GM19023 (cell line): ENCODE measurements around the gene KAT8.
"Not testable (repeated sequence)": the region's sequence is repeated elsewhere in the genome, so short reads cannot be mapped to it uniquely, and the experiment has no call there.

Experiments used
- ATAC-seq: cut with Tn5 transposase; IDR thresholded peaks from one replicate; pipeline ENCODE4 v1.9.1; 2021; ENCODE audit warnings: mild to moderate bottlenecking, moderate library complexity; ENCODE audit not compliant: unreplicated experiment

KAT8 gene

DNA sequence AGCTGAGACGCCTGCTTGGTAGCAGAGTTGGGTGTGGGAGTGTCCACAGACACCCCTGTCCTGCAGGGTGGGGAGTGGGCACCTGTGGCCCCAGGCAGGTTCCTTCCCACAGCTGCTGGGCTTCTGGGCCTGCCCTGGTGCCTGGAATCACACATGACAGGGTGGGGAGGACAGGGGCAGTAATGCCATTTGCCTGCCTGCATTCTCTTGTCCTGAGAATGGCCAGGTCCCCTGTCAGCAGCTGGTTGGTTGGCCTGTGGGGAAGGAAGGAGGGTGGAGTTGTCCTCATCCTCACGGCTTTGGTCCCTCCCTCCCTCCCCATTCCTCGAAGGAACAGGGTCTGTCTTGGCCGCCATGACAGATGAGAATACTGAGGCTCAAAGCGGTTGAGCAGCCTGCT lies 33.9 kb upstream of the KAT8 start:
- ATAC-seq: no peak

DNA sequence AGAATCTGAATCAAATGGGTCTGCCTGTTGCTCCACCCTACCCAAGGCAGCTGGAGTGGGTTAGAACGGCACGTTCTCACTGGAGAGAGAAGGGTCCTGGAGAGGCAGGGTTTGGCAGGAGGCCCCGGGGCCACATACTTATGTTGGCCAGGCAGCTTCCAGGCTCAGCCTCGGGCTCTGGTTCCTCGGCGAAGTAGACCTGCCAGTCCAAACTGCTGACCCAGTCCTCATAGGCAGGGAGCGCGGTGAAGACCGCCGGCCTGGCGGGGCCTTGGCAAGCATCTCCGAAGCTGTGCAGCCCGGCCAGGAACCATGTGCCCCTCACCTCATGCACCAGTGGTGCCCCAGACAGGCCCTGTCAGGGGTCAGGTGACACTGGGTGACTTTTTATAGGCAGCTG lies 33.5 kb upstream of the KAT8 start:
- no peak for ATAC-seq

DNA sequence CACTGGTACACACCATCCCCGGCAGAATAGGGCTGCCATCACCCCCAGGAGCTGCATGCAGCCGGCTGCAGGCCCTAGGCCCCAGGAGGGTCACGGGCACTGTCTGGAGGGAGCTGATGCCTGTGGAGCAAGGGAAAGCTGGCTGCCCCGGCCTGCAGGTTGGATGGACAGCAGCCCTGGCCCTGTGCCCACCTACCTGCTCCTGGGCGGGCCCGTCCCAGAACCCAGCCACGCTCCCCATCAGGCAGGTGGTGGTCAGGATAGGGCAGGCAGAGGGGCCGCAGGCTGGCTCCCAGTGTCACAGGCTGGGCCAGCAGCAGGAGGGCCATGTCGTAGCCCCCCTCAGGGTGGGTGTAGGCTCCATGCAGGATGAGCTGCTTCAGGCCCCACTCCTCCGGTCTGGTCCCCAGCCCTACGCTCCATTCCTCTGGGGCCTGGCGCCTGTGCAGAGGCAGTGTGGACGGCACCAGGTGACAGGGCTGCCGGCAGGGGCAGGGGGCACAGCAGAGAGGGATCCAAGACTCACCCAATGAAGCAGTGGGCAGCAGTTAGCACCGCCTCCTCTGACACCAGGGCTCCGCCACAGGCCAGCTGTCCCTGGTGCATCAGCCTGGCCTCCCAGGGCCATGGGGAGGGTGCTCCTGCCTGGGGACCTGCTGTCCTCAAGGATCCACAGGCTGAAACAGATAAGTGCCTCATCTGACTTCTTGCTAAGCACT lies 32.7 kb upstream of the KAT8 start:
- ATAC-seq: no peak

DNA sequence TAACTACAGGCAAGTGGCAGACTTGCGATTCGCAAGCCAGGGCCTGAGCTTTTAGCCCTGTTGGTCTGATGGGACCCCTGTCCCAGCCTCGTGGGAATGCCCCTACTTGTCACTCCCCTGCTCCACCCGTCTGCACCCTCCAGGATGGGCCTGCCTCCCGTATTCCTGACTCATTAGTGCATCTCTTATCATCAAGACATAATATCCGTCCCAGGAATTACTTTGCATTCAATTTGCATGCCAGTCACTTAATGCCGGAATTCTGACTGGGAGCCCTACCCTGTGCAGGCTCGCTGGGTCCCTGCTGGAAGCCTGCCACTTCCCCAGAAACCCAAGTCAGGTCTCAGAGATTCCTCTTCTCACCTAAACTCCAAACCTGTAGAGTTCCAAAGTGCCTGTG lies 32.1 kb upstream of the KAT8 start:
- ATAC-seq: no peak

DNA sequence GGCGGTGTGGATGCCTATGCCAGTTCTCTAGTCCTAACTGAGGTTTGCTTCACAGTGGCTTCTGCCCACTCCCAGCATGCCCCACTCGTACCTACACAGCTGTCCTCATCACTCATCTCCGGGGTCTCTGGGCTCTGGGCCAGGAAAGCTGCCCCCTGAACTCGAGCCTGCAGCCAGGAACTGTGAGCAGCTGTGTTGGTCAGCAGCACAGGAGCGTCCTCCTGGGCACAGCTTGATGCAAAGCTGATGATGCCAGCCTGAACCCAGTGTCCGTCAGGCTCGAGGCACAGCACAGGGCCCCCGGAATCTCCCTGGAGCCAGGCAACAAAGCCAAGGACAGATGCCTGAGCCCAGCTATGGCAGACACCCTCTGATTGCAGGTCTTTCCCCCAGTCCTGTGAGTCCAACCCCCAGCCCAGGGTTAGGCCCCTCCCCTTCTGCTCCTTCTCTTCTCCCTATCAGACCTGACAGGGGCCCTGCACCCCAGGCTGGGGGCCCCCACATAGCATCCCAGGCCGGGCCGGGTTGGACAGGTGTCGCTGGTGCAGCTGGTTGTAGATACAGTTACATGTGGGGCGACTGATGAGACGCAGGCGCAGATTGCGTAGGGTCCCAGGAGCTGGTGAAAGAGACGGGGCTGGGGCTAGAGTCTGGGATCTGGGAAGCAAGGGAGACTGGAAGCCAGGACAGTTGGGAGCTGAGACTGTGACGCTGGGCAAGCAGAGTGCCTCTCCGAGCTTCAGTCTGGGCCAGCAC lies 31.4 kb upstream of the KAT8 start:
- ATAC-seq: no peak

DNA sequence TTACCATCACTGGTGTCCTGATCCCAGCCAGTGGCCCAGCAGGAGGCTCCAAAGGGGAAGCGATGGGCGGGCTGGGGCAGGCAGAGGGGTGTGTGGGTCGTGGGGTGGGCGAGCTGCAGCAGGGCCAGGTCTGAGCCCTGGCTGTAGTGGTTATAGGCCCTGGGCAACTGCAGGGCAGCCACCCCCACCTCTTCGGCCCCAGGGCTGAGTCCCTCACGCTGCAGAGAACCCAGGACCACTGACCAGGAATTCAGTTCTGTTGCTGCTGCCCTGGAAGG lies 30.9 kb upstream of the KAT8 start:
- ATAC-seq: no peak

DNA sequence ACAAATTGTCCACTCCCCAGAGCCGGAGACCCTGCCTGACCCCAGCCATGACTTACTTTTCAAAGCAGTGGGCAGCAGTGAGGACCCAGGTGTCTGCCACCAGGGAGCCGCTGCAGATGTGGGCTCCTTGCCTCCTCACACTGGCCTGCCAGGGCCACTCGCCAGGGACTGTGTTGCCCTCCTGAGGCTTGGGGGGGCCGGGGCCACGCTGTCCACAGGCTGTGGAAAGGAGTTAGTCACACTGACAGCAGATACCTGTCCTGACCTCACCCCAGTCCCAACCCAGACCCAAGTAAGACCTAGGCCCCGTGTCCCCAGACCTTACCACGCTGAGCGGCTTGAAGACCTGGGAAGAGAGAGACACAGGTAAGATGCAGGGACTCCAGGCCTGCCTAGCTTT lies 30.0 kb upstream of the KAT8 start:
- no peak for ATAC-seq

DNA sequence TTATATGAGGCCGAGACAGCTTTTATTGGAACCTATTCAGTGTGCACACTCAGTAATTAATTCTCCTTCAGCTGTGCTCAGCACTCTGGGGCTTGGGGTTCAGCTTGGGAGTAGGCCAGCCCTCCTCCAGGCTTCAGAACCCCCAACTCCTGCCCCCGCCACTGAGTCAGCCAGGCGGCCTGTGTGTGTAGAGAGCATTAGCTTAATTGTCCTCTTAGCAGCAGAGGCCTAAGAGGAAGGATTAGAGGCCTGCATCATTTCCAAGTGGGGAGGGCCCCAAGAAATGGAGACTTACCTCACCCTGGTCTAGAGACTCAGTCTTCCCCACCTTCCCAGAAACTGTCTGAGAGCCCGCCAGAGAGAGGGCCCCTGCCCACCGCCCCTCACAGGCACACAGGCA lies 29.5 kb upstream of the KAT8 start:
- ATAC-seq: no peak

DNA sequence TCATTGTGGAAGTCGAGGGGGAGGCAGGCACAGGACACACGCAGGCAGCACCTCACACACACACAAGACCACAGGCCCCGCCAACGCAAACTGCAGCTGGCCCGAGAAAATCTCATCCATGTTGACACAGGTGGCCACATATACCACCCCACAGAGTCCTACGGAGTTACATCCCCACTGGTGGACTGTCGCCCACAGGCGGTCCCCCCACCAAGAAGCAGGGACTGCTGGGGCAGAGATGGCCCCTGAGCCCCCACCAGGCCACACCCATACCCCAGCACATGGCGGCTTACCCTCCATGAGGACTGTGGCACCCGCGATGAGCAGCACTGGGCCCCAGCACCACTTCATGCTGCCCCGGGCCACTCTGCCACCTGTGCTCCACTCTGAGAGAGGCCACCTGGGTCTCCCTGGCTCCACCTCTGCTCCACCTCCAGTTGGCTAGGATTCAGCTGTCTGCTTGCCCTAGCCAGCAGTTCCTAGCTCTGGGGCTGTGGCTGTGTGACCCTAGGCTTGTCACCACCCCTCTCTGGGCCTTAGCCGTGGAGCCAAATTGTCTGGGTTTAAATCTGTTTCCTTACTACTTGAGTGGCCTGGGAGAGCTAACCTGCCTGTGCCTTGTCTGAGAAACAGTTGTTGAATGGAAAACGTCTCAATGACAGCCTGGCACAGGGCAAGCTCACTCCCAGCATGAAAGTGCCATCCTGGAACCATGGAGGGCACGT lies 28.8 kb upstream of the KAT8 start, which contains the start of gene PRSS53:
Gene PRSS53 (minus strand): TSS at position 485 of the 725 bp plus-strand sequence. CDS start 134 bp downstream, at position 351.
- ATAC-seq: no peak

DNA sequence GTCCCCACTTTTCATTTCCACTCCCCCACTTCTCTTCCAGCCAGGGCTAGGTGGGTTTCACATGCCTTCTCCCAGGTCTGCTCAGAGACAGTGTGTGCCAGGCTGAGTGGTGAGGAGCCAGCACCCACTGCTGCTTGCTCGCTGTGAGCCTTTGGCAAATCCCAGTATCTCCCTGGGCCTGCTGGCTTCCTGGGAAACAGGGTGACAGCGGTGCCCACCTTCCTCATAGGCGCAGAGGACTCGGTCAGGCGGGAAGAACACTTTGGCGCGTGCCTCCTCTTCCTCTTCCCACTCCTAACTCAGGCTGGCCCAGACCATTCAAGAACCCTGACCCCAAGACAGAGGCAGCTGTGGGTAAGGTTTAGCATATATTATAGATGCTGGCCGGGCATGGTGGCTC lies 28.3 kb upstream of the KAT8 start:
- no peak for ATAC-seq

DNA sequence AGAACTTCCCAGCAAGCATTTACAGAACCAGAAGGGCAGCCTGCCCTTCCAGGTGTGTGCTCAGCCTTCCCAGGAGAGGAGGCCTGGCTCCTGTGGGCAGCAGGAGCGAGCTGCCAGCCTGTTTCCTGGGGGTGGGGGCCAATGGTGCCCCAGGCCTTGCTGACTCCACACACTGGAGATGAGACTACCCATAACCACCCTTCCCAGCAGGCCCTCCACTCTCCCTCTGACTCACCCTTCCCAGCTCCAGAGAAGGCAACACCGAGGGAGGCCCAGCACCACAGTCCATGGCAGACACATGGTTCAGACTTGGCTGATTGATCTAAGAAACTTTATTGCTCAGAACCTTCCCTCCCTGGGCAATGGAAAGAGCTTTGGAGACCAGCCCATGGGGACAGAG lies 26.9 kb upstream of the KAT8 start:
- no peak for ATAC-seq

DNA sequence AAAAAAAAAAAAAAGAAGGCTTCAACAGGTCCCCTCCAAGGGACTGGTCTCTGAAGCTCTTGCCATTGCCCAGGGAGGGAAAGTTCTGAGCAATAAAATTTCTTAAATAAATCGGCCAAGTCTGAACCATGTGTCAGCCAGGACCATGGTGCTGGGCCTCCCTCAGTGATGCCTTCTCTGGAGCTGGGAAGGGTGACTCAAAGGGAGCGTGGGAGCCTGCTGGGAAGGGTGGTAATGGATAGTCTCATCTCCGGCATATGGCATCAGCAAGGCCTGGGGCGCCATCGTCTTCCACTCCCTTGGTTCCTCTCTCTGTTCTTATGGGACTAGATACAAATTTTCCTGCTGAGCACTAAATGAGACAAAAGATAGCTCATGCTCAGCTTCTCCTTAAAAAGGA lies 25.1 kb upstream of the KAT8 start:
- ATAC-seq: no peak

DNA sequence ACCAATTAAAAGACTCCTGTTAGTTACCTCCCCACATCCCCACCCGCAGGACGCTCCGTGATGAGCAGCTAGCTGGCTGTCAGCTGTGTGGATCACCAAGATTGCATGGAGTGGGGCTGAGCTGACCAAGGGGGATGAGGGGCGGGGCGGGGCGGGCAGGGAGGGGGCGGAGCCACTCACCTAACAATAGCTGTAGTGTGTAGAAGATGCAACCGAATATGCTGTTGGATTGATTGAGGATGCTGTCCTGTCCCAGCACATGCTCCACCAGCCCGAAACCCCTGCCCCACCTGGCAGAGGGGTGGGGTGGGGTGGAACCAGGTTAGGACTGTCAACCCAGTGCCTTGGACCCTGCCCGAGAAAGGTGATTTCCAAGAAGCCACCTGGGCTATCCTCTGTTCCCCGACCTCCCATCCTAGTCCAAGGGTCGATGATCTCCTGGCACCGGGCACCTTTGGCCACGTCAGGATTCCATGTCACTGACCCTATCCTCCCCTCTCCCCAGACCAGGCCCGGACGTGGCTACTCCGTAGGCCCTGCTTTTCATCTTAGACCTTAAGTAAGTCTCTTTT lies 24.2 kb upstream of the KAT8 start:
- no peak for ATAC-seq

DNA sequence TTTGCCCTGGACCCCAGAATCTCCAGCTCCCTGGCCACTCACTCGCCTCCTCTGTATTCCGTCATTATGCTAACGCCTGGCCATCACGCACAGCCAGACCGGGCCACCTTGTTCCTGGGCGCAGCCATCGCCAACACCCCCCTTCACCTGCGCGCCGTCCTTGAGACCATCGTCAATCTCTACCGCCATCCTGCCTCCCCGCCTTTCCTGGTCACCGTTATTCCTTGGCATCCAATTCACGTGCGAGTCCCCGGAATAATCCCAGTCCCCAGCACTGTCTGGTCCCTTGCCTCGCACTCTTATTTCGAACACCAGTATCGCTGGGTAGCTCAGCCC lies 23.4 kb upstream of the KAT8 start:
- ATAC-seq: no peak

DNA sequence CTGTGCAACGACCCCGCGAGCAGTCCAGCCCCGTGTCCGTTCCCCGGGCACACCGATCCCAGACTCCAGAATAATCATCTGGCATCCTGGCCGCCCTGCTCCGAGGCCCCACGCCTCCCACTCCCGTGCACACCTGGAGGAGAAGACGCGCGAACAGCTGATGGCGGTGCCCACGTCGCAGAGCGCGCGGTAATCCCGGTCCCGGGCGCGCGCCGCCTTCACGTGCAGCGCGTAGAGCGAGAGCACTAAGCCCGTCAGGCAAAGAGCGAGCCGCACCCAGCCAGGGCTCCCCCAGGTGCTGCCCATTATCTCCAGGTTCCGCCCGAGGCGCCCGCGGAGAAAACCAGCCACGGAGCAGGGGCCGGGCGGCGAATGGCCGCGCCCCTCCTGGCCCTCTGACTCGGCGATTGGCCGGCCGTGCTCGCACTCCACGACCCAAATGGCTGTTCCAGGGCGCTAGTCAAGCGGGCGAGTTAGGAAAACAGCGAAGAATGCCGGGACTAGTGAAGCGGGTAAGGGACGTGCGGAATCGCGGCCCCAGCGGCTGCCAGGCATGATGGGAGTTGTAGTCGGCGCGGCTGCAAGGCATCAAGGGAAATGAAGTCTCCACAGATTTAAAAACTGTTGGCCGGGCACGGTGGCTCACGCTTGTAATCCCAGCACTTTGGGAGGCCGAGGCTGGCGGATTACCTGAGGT lies 22.9 kb upstream of the KAT8 start, which contains the start of gene VKORC1:
Gene VKORC1 (minus strand): TSS at position 374 of the 697 bp plus-strand sequence. CDS start 68 bp downstream, at position 306.
- ATAC-seq: peak; percentile 81

DNA sequence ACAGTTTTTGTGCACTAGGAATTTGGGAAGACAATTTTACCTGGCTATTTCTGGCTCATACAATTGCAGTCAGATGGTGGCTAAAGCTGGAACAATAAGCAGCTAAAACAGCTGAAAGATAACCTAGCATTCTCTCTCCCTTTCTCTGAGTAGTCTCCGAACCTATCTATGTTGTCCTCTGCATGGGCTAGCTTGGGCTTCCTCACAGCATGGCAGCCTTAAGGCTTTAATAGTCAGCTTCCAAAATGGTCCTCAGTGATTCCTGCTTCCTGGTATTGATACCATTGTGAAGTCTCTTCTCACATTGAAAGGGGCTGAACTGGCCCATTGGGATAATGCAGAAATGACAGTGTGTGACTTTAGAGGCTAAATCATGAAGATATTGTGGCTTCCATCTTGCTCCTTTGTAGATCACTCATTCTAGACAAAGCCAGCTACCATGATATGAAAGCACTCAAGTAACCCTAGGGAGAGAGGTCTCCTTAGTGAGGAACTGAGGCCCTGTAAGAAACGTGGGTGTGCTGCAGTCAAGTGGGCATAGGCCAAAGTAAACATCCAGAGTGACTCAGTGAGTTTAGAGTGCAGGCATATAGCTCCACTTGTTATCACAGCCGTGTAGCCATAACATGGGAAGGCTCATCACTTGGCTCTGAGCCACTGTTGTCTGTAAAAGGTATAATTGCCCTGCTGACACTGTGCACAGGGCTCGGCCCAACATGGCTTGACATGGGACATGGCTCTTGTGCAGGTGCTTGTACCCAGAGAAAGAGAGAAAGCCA lies 17.4 kb upstream of the KAT8 start:
- ATAC-seq: no peak

DNA sequence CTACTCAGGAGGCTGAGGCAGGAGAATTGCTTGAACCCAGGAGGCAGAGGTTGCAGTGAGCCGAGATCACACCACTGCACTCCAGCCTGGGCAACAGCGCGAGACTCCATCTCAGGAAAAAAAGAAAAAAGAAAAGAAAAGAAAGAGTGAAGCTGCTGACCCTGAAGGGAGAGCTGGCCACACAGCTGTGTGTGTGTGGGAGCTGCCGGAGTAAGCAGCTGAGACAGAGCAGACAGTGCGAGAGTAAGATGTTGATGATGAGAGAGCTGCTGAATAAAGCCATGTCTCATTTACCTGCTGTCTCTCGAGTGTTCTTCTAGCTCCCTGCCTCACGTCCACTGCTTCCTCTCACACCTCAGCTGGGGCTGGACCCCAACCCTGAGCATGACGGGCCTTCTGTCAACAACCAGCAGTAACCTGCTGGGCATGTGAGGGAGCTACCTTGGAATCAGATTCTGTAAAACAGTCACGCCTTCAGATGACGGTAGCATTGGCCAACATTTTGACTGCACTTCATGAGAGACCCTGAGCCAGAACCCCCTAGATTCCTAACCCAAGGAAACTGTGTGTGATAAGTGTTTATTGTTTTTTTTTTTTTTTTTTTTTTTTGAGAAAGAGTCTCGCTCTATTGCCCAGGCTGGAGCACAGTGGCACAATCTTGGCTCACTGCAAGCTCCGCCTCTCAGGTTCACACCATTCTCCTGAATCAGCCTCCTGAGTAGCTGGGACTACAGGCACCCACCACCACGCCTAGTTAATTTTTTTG lies 16.4 kb upstream of the KAT8 start:
- ATAC-seq: not testable (repeated sequence)

DNA sequence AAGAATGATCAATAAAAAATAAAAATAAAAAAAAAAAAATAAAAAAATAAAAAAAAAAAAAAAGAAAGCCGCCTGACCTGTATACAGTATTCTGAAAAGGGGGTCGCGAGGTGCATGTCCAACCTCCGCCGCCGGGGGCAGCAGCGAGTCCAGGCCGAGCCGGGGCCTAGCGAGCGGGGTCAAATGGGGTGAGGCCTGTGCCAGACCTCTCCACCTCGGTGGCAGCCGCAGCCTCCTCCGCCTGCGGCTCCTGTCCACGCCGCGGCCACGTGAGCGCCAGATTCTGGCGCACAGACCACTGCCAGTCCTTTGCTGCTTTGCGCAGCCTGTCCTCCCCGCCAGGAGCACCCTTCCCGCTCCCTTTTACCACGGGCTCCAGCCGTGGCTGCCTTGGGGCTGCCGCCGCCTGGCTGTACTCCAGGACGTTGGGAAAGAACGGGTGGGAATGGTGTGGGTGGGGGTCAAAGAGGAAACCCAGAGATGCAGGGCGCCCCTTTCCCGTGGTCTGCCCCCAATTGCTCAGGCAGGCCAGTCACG lies 11.7 kb upstream of the KAT8 start:
- no peak for ATAC-seq
